Measurements from ENCODE around the gene GRB7. TPM values are rescaled to one million over a fixed set of nuclear protein-coding genes. Genes with fewer than 3 reads are reported as not detected.

The GRB7 gene
- total and polyA plus RNA-seq, 9 of the 15 experiments (the other 6 are each of a cell fraction or from before 2014, with no cell fraction given), result 0.04 to 6.2 (median 2.2) TPM

DNA sequence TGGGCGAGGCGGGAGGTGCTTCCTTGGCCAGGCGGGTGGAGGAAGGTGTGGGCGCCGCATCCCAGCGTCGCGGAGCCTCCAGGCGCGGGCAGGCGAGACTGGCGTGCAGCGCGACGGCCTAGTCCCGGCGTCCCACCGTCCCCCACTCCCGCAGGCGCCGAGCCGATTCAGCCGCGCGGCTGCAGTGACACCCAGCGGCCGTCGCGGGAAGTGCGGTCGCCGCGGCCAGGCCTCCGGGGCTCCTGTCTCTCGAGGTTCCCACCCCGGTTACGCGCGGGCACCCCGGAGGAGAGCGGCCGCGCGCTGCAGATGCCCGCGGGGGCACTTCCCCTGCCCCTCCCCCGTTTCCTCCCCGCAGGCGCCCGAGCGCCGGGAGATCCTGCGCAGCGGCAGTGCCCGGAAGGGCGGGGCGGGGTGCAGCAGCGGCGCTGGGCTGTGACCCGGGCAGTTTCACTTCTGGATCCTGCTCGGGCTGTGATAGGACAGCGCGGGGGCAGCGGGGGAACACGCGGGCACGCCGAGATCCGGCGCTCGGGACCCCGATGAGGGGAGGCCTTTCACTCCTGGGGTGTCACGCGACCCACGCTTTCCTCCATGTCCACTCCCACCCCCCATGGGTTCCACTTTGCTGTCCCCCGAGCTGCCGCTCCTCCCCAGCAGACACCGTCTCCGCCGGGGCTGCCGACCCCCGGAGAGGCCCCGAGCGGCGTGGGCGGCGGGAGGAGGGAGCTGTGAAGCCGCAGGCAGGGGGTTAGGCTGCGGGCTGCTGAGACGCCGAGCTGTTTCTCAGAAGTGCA, 16.6 kb downstream of the GRB7 start (continued):
- TF ChIP-seq, protein P1, sequence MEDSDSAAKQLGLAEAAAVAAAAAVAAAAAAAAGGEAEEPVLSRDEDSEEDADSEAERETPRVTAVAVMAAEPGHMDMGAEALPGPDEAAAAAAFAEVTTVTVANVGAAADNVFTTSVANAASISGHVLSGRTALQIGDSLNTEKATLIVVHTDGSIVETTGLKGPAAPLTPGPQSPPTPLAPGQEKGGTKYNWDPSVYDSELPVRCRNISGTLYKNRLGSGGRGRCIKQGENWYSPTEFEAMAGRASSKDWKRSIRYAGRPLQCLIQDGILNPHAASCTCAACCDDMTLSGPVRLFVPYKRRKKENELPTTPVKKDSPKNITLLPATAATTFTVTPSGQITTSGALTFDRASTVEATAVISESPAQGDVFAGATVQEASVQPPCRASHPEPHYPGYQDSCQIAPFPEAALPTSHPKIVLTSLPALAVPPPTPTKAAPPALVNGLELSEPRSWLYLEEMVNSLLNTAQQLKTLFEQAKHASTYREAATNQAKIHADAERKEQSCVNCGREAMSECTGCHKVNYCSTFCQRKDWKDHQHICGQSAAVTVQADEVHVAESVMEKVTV (CRISPR knock-in tag; IDR thresholded peaks at IDR 0.05), result peak; percentile 78
- TF ChIP-seq ZNF785 (CRISPR knock-in tag; IDR thresholded peaks at IDR 0.05) (no peak), ARID3B (CRISPR knock-in tag; IDR thresholded peaks at IDR 0.05; ENCODE audit: borderline replicate concordance) (peak; percentile 73; the same call in 1 of the 2 replicates), ZNF740 (CRISPR knock-in tag; IDR thresholded peaks at IDR 0.05) (0 out of 2 replicates have a peak, but pooled peaks have one; percentile 35), ZNF740 (tag; IDR thresholded peaks at IDR 0.05) (no peak), LCOR (CRISPR knock-in tag; IDR thresholded peaks at IDR 0.05) (0 out of 2 replicates have a peak, but pooled peaks have one; percentile 28), GABPB1 (CRISPR knock-in tag; IDR thresholded peaks at IDR 0.05) (peak; percentile 72), IRF2 (CRISPR knock-in tag; IDR thresholded peaks at IDR 0.05) (peak; percentile 72; the same call in 1 of the 2 replicates)
- TF ChIP-seq, protein P2, sequence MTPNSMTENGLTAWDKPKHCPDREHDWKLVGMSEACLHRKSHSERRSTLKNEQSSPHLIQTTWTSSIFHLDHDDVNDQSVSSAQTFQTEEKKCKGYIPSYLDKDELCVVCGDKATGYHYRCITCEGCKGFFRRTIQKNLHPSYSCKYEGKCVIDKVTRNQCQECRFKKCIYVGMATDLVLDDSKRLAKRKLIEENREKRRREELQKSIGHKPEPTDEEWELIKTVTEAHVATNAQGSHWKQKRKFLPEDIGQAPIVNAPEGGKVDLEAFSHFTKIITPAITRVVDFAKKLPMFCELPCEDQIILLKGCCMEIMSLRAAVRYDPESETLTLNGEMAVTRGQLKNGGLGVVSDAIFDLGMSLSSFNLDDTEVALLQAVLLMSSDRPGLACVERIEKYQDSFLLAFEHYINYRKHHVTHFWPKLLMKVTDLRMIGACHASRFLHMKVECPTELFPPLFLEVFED (CRISPR knock-in tag; conservative IDR thresholded peaks at IDR 0.05), result 0 out of 2 replicates have a peak, but pooled peaks have one; percentile 40
- TF ChIP-seq, protein P3, sequence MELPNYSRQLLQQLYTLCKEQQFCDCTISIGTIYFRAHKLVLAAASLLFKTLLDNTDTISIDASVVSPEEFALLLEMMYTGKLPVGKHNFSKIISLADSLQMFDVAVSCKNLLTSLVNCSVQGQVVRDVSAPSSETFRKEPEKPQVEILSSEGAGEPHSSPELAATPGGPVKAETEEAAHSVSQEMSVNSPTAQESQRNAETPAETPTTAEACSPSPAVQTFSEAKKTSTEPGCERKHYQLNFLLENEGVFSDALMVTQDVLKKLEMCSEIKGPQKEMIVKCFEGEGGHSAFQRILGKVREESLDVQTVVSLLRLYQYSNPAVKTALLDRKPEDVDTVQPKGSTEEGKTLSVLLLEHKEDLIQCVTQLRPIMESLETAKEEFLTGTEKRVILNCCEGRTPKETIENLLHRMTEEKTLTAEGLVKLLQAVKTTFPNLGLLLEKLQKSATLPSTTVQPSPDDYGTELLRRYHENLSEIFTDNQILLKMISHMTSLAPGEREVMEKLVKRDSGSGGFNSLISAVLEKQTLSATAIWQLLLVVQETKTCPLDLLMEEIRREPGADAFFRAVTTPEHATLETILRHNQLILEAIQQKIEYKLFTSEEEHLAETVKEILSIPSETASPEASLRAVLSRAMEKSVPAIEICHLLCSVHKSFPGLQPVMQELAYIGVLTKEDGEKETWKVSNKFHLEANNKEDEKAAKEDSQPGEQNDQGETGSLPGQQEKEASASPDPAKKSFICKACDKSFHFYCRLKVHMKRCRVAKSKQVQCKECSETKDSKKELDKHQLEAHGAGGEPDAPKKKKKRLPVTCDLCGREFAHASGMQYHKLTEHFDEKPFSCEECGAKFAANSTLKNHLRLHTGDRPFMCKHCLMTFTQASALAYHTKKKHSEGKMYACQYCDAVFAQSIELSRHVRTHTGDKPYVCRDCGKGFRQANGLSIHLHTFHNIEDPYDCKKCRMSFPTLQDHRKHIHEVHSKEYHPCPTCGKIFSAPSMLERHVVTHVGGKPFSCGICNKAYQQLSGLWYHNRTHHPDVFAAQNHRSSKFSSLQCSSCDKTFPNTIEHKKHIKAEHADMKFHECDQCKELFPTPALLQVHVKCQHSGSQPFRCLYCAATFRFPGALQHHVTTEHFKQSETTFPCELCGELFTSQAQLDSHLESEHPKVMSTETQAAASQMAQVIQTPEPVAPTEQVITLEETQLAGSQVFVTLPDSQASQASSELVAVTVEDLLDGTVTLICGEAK (IDR thresholded peaks at IDR 0.05), result 0 out of 2 replicates have a peak, but pooled peaks have one; percentile 13
- TF ChIP-seq, protein P3 (CRISPR knock-in tag; IDR thresholded peaks at IDR 0.05), result no peak

All from K562 (cell line).